ENCODE measurements around the gene PROSER3. TPM values are rescaled to one million over a fixed set of nuclear protein-coding genes. Genes with fewer than 3 reads are reported as not detected.

Gene PROSER3
- total and polyA plus RNA-seq, 2 donors (not counting 1 experiment from before 2014, with no cell fraction given) = 26.0 to 61.0 TPM

- CTCF ChIA-PET = no interaction called here
- Mint-ChIP-seq H3K9me3 (ENCODE audit: insufficient read depth) (no peaks in the 10 kb centered on the region), H3K27ac (no peak overlapping the region), H3K4me3 (no peak overlapping the region), H3K4me1 (no peaks in the 10 kb centered on the region), H3K27me3 (no peaks in the 10 kb centered on the region)
- ATAC-seq (ENCODE audit: low read depth) (no peak), DNase-seq (no peak)
- Histone ChIP-seq H3K4me1 (ENCODE audit: control insufficient read depth in 2 of 2, insufficient read depth in 2 of 2, low read length in 2 of 2) (no peaks in the 10 kb centered on the region), H3K9ac (ENCODE audit: low read length) (no peak overlapping the region), H3K79me2 (ENCODE audit: control insufficient read depth, insufficient read depth, low read length) (peaks cover 64% of the 10 kb centered on the region), H3K4me2 (replicated peaks; ENCODE audit: low read depth, low read length, poor library complexity, severe bottlenecking) (no peak overlapping the region), H3K27ac (ENCODE audit: low read length in 2 of 2) (no peak overlapping the region), H3K9me3 (ENCODE audit: control extremely low read depth in 1 of 3, control insufficient read depth in 2 of 3, insufficient read depth in 1 of 3, low read length in 2 of 3) (no peaks in the 10 kb centered on the region), H4K20me1 (ENCODE audit: control insufficient read depth, insufficient read depth, low read length, poor library complexity, severe bottlenecking) (peaks cover 54% of the 10 kb centered on the region), H2AFZ (ENCODE audit: insufficient read depth, low read depth, low read length, poor library complexity, severe bottlenecking) (no peak overlapping the region), H3K4me3 (ENCODE audit: control extremely low read depth in 1 of 5, extremely low read depth in 1 of 5, insufficient read depth in 1 of 5, low read depth in 2 of 5, low read length in 4 of 5) (no peak overlapping the region), H3K27me3 (replicated peaks in 1 of 4; ENCODE audit: control extremely low read depth in 1 of 4, control insufficient read depth in 3 of 4, insufficient read depth in 4 of 4, low read length in 3 of 4) (no peaks in the 10 kb centered on the region), H3K36me3 (replicated peaks in 1 of 2; ENCODE audit: control extremely low read depth in 1 of 2, control insufficient read depth in 1 of 2, extremely low read depth in 1 of 2, insufficient read depth in 2 of 2, low read length in 1 of 2) (peaks cover 7 to 95% of the 10 kb centered on the region in 2 experiments)
- TF ChIP-seq, protein P1, sequence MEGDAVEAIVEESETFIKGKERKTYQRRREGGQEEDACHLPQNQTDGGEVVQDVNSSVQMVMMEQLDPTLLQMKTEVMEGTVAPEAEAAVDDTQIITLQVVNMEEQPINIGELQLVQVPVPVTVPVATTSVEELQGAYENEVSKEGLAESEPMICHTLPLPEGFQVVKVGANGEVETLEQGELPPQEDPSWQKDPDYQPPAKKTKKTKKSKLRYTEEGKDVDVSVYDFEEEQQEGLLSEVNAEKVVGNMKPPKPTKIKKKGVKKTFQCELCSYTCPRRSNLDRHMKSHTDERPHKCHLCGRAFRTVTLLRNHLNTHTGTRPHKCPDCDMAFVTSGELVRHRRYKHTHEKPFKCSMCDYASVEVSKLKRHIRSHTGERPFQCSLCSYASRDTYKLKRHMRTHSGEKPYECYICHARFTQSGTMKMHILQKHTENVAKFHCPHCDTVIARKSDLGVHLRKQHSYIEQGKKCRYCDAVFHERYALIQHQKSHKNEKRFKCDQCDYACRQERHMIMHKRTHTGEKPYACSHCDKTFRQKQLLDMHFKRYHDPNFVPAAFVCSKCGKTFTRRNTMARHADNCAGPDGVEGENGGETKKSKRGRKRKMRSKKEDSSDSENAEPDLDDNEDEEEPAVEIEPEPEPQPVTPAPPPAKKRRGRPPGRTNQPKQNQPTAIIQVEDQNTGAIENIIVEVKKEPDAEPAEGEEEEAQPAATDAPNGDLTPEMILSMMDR (IDR thresholded peaks at IDR 0.05) = no peak
- TF ChIP-seq EZH2 (IDR thresholded peaks at IDR 0.05; ENCODE audit: borderline replicate concordance, insufficient read depth, low read depth, low read length, poor library complexity, severe bottlenecking) = no peak
- intact Hi-C loops (cut with micrococcal nuclease) = no loop called here
- POLR2A ChIA-PET = interaction anchor here (0.6 kb wide), 1 partner anchor 414 kb away, joined by 3 read pairs; no protein-coding TSS in a partner anchor
- WGBS (ENCODE audit: insufficient coverage) = 97% methylated on average over 18 of the region's 19 CpGs
These were observed 29.8 kb upstream of the PROSER3 start for GRCh38 chr19:35727956-35728706.

DNA sequence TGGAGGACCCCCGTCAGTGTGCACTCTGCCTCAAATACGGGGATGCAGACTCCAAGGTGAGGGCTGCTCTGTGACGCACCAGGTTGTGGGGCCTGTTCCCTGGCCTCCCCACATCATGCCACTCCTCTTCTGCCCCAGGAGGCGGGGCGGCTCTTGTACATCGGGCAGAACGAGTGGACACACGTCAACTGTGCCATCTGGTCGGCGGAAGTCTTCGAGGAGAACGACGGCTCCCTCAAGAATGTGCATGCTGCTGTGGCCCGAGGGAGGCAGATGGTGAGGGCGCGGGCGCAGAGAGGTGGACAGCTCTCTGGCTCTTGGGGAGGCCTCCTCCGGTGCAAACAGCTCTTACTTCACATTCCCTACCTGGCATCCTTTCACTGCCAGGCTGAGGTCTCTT lies 29.0 kb upstream of the PROSER3 start:
- Histone ChIP-seq H3K9me3 (ENCODE audit: control extremely low read depth in 1 of 3, control insufficient read depth in 2 of 3, insufficient read depth in 1 of 3, low read length in 2 of 3) (no peaks in the 10 kb centered on the region), H3K9ac (ENCODE audit: low read length) (no peak overlapping the region), H4K20me1 (ENCODE audit: control insufficient read depth, insufficient read depth, low read length, poor library complexity, severe bottlenecking) (peaks cover 45% of the 10 kb centered on the region), H2AFZ (ENCODE audit: insufficient read depth, low read depth, low read length, poor library complexity, severe bottlenecking) (no peak overlapping the region), H3K79me2 (ENCODE audit: control insufficient read depth, insufficient read depth, low read length) (peaks cover 55% of the 10 kb centered on the region), H3K27ac (ENCODE audit: low read length in 2 of 2) (no peak overlapping the region), H3K27me3 (replicated peaks in 1 of 4; ENCODE audit: control extremely low read depth in 1 of 4, control insufficient read depth in 3 of 4, insufficient read depth in 4 of 4, low read length in 3 of 4) (no peaks in the 10 kb centered on the region), H3K4me1 (ENCODE audit: control insufficient read depth in 2 of 2, insufficient read depth in 2 of 2, low read length in 2 of 2) (no peaks in the 10 kb centered on the region), H3K36me3 (replicated peaks in 1 of 2; ENCODE audit: control extremely low read depth in 1 of 2, control insufficient read depth in 1 of 2, extremely low read depth in 1 of 2, insufficient read depth in 2 of 2, low read length in 1 of 2) (peaks cover 7 to 91% of the 10 kb centered on the region in 2 experiments), H3K4me2 (replicated peaks; ENCODE audit: low read depth, low read length, poor library complexity, severe bottlenecking) (no peak overlapping the region), H3K4me3 (ENCODE audit: control extremely low read depth in 1 of 5, extremely low read depth in 1 of 5, insufficient read depth in 1 of 5, low read depth in 2 of 5, low read length in 4 of 5) (no peak overlapping the region)
- POLR2A ChIA-PET = no interaction called here
- Mint-ChIP-seq H3K27ac (no peak overlapping the region), H3K27me3 (no peaks in the 10 kb centered on the region), H3K9me3 (ENCODE audit: insufficient read depth) (no peaks in the 10 kb centered on the region), H3K4me3 (no peak overlapping the region), H3K4me1 (peaks cover under 1% of the 10 kb centered on the region)
- intact Hi-C loops (cut with micrococcal nuclease) = no loop called here
- CTCF ChIA-PET = no interaction called here
- no peak for ATAC-seq (ENCODE audit: low read depth)
- TF ChIP-seq, protein P1 (IDR thresholded peaks at IDR 0.05) = no peak
- TF ChIP-seq EZH2 (IDR thresholded peaks at IDR 0.05; ENCODE audit: borderline replicate concordance, insufficient read depth, low read depth, low read length, poor library complexity, severe bottlenecking) = no peak
- DNase-seq = no peak
- WGBS (ENCODE audit: insufficient coverage) = over 99% methylated on average over 16 of the region's 18 CpGs

Data from B cell (primary cell).